Breast epithelium (tissue), 4 donors: ENCODE results near the gene TOMM20L. TPM values are rescaled to one million over a fixed set of nuclear protein-coding genes. Genes with fewer than 3 reads are reported as not detected.
"Not testable (repeated sequence)": the region's sequence is repeated elsewhere in the genome, so short reads cannot be mapped to it uniquely, and the experiment has no call there.

Experiments used
- DNase-seq, 2 donors: peaks; one replicate each; pipeline ENCODE4 v3.0.0-alpha.2; 2019; ENCODE audit warnings: low spot score in 2 of 2
- H3K27ac ChIP-seq, 2 donors: fragments of 200-600 bp; sonication (generic) in 1 of 2; one replicate each; pipeline ENCODE4 v1.5.1; 2016 to 2019; ENCODE audit warnings: mild to moderate bottlenecking in 1 of 2
- H3K27me3 ChIP-seq, 2 donors: fragments of 200-600 bp; sonication (generic) in 1 of 2; one replicate each; pipeline versions ENCODE4 v1.5.1 to v1.6.0; 2017 to 2019; ENCODE audit warnings: control low read depth in 1 of 2, mild to moderate bottlenecking in 1 of 2
- H3K36me3 ChIP-seq: fragments of 200-600 bp; one replicate; pipeline ENCODE4 v1.5.1; 2019
- H3K4me1 ChIP-seq, 2 donors: fragments of 200-600 bp; sonication (generic); one replicate each; pipeline ENCODE4 v1.5.1; 2016 to 2019; ENCODE audit warnings: control low read depth in 1 of 2
- H3K4me3 ChIP-seq, 3 donors: fragments of 200-600 bp; sonication (generic); 1 replicate in 2 of 3; 2 replicates in 1 of 3; pipeline ENCODE4 v1.5.1; 2016 to 2019; ENCODE audit warnings: mild to moderate bottlenecking in 3 of 3, moderate library complexity in 2 of 3
- H3K9me3 ChIP-seq, 2 donors: fragments of 200-600 bp; sonication (generic) in 1 of 2; one replicate each; pipeline ENCODE4 v1.5.1; 2016 to 2019; ENCODE audit warnings: control low read depth in 1 of 2
- POLR2A ChIP-seq: fragments of 450-650 bp; IDR thresholded peaks from one replicate; pipeline ENCODE4 v1.6.1; 2016; ENCODE audit warnings: antibody characterized with exemption, mild to moderate bottlenecking, moderate library complexity
- POLR2AphosphoS5 ChIP-seq, 3 donors: sonication (generic); formaldehyde crosslinking; IDR thresholded peaks; one replicate each; pipeline ENCODE4 v1.6.1; 2017; ENCODE audit warnings: antibody characterized with exemption in 3 of 3
- intact Hi-C: fragments of 100-400 bp; cut with DNase I; formaldehyde crosslinking; loops from one replicate; pipeline ENCODE4 v1.15.1; 2023; ENCODE audit warnings: low total_unique reads
- total RNA-seq, 3 donors: library from RNA; depleted of rRNA; stranded (reverse); fragments of >200 nt; gene quantifications; one replicate each; pipeline ENCODE4 v1.1.0, GENCODE V29; 2016
- TF ChIP-seq, protein P1 (sequence below), 3 donors: fragments of 450-650 bp; IDR thresholded peaks; one replicate each; pipeline ENCODE4 v1.5.1; 2016 to 2017; ENCODE audit warnings: antibody characterized with exemption in 3 of 3, mild to moderate bottlenecking in 3 of 3, moderate library complexity in 3 of 3

Gene TOMM20L
- not detected for total RNA-seq

DNA sequence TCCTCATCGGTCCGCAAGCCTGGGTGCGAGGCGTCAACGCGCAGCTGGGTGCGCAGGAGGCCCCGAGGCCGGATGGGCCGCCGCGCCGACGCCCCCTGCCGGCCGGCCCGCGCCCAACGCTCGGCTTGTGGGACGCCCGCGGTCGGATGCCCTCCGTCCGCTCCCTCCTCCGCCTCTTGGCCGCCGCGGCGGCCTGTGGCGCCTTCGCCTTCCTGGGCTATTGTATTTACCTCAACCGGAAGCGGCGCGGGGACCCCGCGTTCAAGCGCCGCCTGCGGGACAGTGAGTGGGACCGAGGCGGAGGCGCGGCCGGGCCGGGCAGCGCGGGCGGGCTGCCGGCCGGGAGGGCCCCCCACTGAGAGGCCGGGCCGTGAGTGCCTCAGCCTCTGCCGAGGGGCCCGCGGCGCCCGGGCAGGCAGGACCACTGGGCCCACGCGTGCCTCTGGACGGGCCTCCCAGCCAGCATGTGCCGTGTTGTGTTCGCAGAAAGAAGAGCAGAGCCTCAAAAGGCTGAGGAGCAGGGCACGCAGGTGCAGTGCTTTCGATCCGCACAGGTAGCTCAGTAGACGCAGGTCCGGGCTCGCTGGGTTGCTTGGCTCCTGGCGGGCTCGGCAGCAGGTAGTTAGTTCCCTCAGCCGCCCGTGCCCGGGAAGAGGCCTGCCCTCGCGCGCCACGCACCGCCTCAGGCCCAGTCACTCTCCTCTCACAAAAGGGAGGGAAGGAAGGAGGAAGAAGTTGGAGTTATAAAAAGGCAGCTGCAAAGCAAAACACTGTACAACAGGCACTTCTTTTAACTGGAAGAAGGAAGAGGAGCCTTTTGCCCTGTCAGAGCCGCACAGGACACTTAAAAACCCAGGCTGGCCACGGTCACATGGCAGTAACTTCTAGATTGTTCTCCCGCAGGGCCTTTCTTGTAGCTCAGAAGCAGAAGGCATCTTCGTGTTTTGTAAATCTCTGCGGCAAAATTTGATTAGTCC is at the start of gene TOMM20L:
Gene TOMM20L, plus strand, starts transcription at position 119 of the 977 bp plus-strand sequence. Its CDS starts 28 bp downstream, at position 147.
- no peak for TF ChIP-seq POLR2A
- TF ChIP-seq POLR2AphosphoS5 (IDR thresholded peaks at IDR 0.05): peak in 1 of 3 donors; percentile 9
- TF ChIP-seq, protein P1, sequence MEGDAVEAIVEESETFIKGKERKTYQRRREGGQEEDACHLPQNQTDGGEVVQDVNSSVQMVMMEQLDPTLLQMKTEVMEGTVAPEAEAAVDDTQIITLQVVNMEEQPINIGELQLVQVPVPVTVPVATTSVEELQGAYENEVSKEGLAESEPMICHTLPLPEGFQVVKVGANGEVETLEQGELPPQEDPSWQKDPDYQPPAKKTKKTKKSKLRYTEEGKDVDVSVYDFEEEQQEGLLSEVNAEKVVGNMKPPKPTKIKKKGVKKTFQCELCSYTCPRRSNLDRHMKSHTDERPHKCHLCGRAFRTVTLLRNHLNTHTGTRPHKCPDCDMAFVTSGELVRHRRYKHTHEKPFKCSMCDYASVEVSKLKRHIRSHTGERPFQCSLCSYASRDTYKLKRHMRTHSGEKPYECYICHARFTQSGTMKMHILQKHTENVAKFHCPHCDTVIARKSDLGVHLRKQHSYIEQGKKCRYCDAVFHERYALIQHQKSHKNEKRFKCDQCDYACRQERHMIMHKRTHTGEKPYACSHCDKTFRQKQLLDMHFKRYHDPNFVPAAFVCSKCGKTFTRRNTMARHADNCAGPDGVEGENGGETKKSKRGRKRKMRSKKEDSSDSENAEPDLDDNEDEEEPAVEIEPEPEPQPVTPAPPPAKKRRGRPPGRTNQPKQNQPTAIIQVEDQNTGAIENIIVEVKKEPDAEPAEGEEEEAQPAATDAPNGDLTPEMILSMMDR (IDR thresholded peaks at IDR 0.05): peak in 1 of 3 donors; percentile 90
- peak within 1 kb of the TSS; percentile 44 to 80 (median 74) for H3K4me3 ChIP-seq
- H3K9me3 ChIP-seq: no peaks in the 10 kb centered on the region
- peak; percentile 59 to 70 for DNase-seq
- H3K27ac ChIP-seq: peak within 1 kb of the TSS; percentile 89 to 93
- intact Hi-C loops: no loop called here
- H3K36me3 ChIP-seq: no peaks in the 10 kb centered on the region
- H3K4me1 ChIP-seq: no peaks in the 10 kb centered on the region
- H3K27me3 ChIP-seq: no peaks in the 10 kb centered on the region

DNA sequence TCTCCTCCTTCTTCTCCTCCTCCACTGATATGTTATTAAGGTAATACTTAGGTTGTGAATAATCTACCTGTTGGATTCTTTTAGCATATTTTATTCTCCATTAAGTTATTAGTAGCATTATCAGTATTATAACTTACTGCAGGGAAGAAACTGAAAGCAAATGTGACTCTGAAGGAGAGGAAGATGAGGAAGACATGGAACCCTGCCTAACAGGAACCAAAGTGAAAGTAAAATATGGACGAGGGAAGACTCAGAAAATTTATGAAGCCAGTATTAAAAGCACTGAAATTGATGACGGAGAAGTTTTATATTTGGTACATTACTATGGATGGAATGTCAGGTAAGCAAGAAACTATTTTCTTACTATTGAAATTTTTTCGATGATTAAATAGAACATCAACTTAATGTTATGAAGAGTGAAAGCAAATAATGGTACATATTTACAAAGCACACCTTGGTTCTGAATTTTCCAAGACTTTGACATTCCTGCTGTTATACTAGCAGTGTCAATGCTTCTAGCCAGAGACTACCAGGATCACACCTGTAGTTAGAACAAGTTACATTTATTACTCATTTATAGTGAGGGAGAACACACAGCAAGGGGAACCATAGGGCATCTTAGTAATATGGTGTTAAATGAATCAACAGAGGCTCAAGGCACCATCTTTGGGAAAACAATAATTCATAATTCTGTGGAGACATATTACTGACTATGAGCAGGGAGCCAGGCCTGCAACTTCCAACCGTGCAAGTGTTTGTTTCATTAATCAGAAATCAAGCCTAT is 42.0 kb upstream of the TOMM20L start:
- Histone ChIP-seq H3K27me3 (no peaks in the 10 kb centered on the region), H3K4me1 (no peaks in the 10 kb centered on the region), H3K27ac (peak overlapping the region; percentile 8 to 10), H3K36me3 (no peaks in the 10 kb centered on the region), H3K4me3 (peak overlapping the region in 1 of 3 donors; percentile 43), H3K9me3 (no peaks in the 10 kb centered on the region)
- TF ChIP-seq POLR2A (no peak), POLR2AphosphoS5 (IDR thresholded peaks at IDR 0.05) (no peak)
- TF ChIP-seq, protein P1 (IDR thresholded peaks at IDR 0.05): no peak
- no peak for DNase-seq
- intact Hi-C loops: no loop called here

GRCh38 chr14:58354808-58355207 is 40.9 kb upstream of the TOMM20L start:
- DNase-seq: no peak
- Histone ChIP-seq H3K36me3 (peaks cover 4% of the 10 kb centered on the region), H3K9me3 (no peaks in the 10 kb centered on the region), H3K27me3 (no peaks in the 10 kb centered on the region), H3K4me1 (no peaks in the 10 kb centered on the region), H3K27ac (no peak overlapping the region), H3K4me3 (no peak overlapping the region)
- intact Hi-C loops: no loop called here
- no peak for TF ChIP-seq POLR2AphosphoS5 (IDR thresholded peaks at IDR 0.05)
- no peak for TF ChIP-seq POLR2A
- TF ChIP-seq, protein P1 (IDR thresholded peaks at IDR 0.05): no peak

DNA sequence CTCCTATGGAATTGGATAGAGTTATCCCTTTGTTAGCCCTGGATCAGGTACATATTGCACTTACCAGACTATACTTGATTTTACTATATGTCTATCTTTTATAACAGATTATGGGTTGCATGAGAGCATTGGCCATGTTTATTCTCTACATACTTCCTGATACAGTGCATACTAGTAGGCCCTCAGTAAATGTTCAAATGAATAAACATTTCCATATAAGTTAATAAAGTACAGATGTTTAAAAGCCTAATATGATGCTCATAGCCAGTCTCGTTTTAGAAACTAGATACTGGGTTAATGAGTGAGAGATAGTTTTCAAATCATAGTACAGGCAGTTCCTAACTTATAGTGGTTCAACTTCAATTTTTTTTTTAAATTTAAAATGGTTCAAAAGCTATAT is 39.5 kb upstream of the TOMM20L start:
- H3K4me3 ChIP-seq: no peak overlapping the region
- intact Hi-C loops: no loop called here
- no peak overlapping the region for H3K27ac ChIP-seq
- no peaks in the 10 kb centered on the region for H3K9me3 ChIP-seq
- peaks cover 4% of the 10 kb centered on the region for H3K36me3 ChIP-seq
- H3K4me1 ChIP-seq: no peaks in the 10 kb centered on the region
- no peak for TF ChIP-seq POLR2AphosphoS5 (IDR thresholded peaks at IDR 0.05)
- TF ChIP-seq, protein P1 (IDR thresholded peaks at IDR 0.05): no peak
- TF ChIP-seq POLR2A: no peak
- no peak for DNase-seq
- H3K27me3 ChIP-seq: no peaks in the 10 kb centered on the region

DNA sequence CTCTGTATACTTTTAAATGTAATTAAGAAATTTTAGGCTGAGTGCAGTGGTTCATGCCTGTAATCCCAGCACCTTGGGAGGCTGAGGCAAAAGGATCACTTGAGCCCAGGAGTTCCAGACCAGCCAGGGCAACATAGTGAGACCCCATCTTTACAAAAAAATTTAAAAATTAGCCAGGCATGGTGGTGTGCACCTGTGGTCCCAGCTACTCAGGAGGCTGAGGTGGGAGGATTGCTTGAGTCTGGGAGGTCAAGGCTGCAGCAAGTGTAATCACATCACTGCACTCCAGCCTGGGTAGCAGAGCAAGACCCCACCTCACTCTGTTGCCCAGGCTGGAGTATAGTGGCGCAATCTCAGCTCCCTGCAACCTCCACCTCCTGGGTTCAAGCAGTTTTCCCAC is 33.5 kb upstream of the TOMM20L start:
- DNase-seq, H3K4me3 ChIP-seq, H3K27me3 ChIP-seq, intact Hi-C loops, H3K9me3 ChIP-seq, H3K27ac ChIP-seq, H3K4me1 ChIP-seq: not testable (repeated sequence)
- H3K36me3 ChIP-seq: peaks cover 16% of the 10 kb centered on the region
